ENCODE measurements around the gene TRIM71. TPM values are rescaled to one million over a fixed set of nuclear protein-coding genes. Genes with fewer than 3 reads are reported as not detected.

TRIM71 gene
- total RNA-seq, 2 experiments from 2014 or later = 0.04 to 0.06 TPM

DNA sequence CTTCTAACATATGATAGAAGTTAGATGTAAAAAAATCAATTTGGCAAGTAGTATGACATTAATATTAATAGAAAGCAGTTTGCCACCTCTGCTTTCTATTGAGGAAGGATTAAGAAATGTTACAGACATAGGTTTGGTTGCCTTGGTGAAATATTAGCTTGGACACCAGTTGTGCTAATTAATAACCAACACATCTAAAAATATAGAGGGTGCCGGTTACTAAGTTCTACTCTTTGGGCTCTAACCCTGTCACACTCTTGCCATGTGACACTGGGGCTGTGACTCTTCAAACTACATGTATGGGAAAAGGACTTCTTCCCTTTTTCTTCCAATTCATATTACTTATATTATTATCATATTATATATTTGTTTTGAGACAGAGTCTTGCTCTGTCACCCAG lies 64.4 kb downstream of the TRIM71 start:
- ChIA-PET POLR2A (no interaction called here), CTCF (interaction anchor here (1.1 kb wide), 1 partner anchor 106 kb away, joined by 3 read pairs; no protein-coding TSS in a partner anchor)

DNA sequence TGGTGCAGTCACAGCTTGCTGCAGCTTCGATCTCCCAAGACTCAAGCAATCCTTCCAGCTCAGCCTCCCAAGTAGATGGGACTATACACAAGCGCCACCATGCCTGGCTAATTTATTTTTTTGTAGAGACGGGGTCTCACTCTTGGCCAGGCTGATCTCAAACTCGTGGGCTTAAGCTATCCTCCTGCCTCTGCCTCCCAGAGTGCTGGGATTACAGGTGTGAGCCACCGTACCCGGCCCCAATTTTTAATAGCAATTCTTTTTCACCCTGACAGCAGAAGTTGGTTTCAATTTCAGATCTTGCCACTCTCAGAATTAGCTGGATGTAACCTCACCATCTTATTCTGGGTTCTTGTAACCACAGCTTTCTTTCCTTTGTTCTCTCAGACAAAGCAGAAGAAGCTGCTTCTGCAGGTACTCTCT lies 64.8 kb downstream of the TRIM71 start:
- ChIA-PET CTCF (interaction anchor here (1.1 kb wide), 1 partner anchor 106 kb away, joined by 3 read pairs; no protein-coding TSS in a partner anchor), POLR2A (no interaction called here)

DNA sequence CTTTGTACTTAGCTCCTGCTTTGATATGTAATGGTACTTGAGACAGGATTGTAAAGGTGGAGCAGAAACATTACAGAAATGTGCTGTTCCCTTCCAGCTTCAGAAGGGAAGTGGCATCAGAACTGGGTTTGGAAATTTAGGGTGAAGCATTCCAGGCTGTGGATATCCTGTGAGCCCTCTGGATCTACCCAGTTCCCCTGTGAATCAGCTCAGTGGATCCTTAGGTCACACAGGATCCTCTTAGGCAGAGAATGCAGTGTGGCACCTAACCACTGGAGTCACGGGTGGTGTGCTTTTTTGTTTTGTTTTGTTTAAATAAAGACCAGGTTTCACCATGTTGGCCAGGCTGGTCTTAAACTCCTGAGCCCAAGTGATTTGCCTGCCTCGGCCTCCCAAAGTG lies 66.0 kb downstream of the TRIM71 start:
- ChIA-PET POLR2A (no interaction called here), CTCF (no interaction called here)

DNA sequence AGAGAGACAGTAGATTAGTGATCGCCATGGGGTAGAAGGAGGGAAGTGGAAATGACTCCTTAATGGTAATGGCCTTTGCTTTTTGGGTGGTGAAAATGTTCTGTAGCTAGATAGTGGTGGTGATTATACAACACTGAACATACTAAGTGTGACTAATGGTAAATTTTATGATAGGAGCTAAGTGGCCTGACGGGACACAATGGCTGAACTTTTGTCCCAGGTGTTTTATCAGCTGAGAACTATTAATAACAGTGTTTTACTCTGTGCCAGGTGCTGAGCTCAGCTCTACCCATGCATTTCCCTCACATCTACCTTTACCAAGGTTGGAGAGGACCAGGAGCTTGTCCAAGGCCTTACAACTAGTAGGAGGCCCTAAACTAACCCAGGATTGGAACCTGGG lies 66.8 kb downstream of the TRIM71 start:
- CTCF ChIA-PET = interaction anchor here (0.8 kb wide), 1 partner anchor 24 kb away, joined by 4 read pairs; no protein-coding TSS in a partner anchor
- POLR2A ChIA-PET = no interaction called here

DNA sequence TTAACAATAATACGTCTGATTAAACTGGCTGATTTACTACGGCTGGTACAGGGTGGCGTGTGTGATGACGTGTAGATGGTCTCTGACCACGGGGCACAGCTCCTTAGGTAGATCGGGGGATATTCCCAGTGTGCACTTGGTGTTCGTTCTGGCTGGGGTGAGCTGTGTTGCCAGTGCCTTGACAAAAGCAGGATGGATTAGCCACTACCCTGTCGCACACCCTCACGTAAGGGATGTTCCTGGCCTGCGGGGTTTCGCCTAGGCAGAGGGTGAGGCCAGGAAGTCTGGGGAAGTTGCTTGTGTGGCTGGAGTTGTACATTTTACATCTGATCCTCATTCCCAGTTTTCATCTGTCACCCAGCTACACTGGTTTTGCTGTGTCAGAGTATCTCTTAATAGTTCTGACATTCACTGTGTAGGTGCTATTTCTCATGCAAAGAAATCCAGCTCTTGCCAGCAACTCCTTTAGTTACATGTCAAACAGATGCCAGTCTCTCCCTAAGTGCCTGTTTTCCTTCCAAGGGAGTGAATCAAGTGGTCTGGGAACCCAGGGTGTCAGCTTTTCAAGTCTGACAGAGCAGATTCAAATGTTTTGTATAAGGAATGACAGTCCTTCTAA lies 67.6 kb downstream of the TRIM71 start:
- ChIA-PET CTCF (interaction anchor here (0.8 to 1.0 kb wide), 2 partner anchors 23 to 167 kb away, joined by 3 to 4 read pairs; no protein-coding TSS in a partner anchor), POLR2A (no interaction called here)

DNA sequence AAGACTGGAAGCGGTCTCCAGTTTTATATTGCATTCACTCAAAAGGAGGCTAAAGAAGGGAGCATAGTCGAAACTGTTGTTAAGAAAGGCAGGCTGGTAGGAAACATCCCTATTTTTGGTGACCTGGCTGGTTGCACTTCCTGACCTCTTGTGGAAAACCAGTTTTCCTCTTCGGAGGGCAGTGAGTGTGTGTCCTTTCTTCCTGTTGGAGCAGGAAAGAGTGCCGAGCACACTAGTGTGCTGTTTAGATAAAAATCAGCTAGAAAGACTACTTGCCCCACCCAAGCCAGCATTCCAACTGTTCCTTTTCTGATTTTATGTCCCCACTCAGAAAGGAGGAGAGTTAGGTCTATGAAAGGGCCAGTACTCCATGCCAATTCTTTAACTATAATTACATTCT lies 68.5 kb downstream of the TRIM71 start:
- ChIA-PET CTCF (interaction anchor here (1.0 kb wide), 1 partner anchor 168 kb away, joined by 3 read pairs; no protein-coding TSS in a partner anchor), POLR2A (no interaction called here)

DNA sequence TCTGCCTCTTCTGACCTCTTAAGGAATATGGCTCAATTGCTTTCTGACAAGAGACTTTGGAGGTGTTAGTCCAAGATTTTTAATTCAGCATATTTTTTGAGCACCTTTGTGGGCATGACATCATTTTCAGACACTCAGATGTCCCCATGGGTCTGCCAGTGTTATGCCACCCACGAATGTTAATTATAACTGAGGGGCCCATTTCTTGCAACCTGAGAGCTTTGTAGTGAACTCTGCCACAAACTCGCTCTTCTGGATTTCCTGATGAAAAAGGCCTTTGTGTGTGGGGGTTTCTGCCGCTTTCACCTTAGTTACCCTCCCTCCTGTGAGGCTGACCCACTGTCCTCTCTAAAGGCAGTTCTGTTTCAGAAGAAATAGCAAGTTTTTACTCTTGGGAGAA lies 69.1 kb downstream of the TRIM71 start:
- ChIA-PET POLR2A (no interaction called here), CTCF (interaction anchor here (0.6 to 0.7 kb wide), 2 partner anchors 89 to 314 kb away, joined by 3 to 4 read pairs; no protein-coding TSS in a partner anchor)

DNA sequence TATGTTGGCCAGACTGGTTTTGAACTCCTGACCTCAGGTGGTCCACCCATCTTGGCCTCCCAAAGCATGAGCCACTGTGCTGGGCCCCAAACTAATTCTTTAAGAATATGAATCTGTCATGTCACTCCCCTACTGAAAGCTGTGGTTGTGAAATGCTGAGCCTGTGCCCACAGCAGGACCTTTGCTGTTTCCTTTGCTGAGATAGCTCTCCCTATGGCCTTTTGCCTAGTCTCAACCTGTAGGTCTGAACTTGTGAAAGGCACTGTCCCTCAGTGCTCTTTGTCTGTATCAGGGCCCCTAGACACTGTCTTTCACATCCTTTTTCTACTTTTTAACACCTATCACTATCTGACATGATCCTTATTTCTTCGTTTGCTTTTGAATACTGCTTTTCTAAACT lies 70.9 kb downstream of the TRIM71 start:
- POLR2A ChIA-PET = no interaction called here
- CTCF ChIA-PET = no interaction called here

DNA sequence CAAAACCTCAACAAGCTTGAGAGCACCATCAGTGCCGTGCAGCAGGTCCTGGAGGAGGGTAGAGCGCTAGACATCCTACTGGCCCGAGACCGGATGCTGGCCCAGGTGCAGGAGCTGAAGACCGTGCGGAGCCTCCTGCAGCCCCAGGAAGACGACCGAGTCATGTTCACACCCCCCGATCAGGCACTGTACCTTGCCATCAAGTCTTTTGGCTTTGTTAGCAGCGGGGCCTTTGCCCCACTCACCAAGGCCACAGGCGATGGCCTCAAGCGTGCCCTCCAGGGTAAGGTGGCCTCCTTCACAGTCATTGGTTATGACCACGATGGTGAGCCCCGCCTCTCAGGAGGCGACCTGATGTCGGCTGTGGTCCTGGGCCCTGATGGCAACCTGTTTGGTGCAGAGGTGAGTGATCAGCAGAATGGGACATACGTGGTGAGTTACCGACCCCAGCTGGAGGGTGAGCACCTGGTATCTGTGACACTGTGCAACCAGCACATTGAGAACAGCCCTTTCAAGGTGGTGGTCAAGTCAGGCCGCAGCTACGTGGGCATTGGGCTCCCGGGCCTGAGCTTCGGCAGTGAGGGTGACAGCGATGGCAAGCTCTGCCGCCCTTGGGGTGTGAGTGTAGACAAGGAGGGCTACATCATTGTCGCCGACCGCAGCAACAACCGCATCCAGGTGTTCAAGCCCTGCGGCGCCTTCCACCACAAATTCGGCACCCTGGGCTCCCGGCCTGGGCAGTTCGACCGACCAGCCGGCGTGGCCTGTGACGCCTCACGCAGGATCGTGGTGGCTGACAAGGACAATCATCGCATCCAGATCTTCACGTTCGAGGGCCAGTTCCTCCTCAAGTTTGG lies 72.9 kb downstream of the TRIM71 start:
- POLR2A ChIA-PET = no interaction called here
- CTCF ChIA-PET = no interaction called here

DNA sequence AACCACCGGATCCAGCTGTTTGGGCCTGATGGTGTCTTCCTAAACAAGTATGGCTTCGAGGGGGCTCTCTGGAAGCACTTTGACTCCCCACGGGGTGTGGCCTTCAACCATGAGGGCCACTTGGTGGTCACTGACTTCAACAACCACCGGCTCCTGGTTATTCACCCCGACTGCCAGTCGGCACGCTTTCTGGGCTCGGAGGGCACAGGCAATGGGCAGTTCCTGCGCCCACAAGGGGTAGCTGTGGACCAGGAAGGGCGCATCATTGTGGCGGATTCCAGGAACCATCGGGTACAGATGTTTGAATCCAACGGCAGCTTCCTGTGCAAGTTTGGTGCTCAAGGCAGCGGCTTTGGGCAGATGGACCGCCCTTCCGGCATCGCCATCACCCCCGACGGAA lies 73.6 kb downstream of the TRIM71 start:
- POLR2A ChIA-PET = no interaction called here

DNA sequence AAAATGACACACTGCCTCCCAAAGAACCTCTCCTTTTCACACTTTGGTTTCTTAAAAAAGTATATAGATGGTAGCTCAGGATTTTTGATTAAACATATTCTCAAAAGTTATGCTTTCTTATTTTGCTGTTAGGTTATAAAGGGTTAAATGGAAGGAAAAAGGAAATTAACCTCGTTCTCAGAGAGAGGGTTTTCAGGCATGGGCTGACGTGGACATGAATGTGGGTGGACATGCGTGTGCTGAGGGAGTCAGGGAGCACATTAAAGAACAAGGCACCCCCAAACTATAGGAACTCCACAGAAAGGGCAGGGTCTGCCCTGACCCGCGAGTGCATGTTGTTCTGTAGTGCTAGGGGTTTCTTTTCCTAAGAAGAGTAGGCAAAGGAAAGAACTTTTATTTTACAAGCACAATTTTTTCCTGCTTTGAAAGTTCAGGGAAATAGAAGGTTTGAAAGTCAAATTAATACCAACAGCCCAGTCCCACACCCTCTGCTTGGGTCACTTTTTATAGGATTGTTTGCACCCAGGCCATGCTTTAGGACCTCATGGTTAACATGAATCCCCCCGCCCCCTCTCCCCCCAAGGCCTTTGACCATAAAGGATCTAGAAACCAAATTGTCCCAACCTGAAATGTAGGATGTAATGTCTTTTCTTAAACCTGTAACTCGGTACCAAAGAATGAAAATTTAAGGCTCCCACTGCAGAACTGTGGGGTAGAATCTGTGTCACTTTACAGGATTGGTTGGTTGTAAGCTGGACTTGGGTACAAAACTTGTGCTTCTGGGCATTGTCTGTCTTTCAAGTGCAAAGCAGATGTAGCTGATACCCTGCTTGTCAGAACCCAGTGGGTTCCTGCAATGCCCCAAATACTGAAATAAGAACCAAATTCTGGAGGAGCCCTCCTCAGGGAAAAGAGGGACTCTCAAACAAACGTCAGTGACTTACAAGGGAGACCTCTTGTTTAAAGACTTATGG lies 75.1 kb downstream of the TRIM71 start:
- CTCF ChIA-PET = interaction anchor here (0.5 kb wide), 1 partner anchor 231 kb away, joined by 3 read pairs; no protein-coding TSS in a partner anchor
- POLR2A ChIA-PET = no interaction called here

More for the DNA sequence above, 73.6 kb downstream of the TRIM71 start:
- CTCF ChIA-PET = no interaction called here

DNA sequence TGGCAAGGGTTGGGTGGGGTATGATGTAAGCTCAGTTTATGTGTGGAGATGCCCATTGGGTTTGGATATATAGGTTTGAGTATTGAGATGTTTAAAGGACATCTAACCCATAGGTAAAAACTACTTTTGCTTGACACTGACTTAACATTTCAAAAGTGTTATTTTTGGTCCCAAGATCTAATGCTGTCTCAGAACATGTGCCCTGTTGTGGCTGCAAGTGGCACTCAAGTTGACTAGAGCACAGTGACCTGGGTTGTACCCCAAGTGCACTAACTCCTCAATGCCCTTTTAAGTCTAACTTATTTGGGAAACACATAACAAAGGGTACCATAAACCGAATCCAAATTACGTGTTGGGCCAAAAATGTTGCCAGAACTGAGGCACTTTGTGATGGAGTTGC lies 77.2 kb downstream of the TRIM71 start:
- ChIA-PET CTCF (no interaction called here), POLR2A (no interaction called here)

DNA sequence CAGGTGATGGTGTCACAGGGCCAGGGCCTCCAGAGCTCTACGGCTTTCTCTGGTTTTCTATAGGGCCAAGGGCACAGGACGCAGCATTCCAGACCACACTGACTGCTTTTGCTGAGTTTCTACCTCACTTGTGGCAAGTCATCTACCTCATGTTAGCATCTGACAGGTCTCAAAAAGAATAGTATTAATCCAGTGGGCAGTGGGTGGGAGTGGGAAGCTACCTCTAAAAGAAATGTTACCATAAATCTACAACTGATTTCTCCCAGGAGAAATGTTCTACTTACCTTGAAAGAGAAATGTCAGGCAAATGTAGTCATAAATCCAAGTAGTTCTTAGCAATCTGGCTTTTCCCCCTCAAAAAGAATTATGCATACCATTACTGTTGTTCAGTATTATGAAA lies 77.9 kb downstream of the TRIM71 start:
- CTCF ChIA-PET = no interaction called here
- POLR2A ChIA-PET = no interaction called here

DNA sequence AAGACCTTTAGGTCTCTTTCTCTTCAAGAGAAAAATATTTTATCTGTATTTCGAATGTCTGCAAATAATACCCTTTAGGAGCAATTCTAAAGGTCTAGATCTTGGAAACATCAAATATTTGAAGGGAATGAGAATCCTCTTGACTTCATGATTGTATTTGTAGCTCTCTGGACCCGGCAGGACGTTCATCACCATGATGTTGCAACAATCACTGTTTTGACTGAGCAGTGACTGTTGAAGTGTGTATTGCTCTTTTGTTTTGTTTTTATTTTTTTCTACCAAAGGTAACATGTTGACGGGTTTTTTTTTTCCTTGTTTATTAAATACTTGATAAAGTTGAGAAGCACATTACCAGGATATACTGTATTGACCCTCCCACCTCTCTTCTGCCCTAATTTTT lies 78.3 kb downstream of the TRIM71 start:
- ChIA-PET CTCF (no interaction called here), POLR2A (no interaction called here)

DNA sequence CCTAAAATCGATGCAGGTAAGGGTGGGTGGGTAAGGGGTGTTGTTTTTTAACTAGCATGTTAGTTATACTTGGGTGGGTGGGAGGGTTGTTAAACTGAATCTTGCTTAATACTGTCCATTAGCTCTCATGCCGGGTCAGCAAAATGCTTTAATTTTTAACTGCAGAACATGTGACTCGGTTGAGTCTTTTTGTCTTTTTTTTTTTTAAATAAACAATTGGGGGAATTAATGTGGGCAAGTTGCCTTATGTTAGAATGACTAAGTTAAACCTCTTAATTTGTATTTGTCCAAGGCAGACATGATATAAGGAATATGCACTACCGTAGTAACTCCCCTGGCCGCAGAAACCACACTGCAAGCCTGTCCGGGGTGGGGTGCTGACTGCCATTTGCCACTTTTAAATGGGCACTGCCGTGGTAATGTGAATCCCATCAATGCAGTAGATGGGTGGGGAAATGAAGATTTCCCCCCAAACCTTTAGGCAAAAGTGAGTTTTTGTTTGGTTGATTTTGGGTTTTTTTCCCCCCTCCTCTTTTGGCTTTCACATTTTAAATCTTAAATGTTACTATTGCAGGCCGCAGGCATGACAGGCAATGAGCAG lies 79.3 kb downstream of the TRIM71 start:
- POLR2A ChIA-PET = no interaction called here

DNA sequence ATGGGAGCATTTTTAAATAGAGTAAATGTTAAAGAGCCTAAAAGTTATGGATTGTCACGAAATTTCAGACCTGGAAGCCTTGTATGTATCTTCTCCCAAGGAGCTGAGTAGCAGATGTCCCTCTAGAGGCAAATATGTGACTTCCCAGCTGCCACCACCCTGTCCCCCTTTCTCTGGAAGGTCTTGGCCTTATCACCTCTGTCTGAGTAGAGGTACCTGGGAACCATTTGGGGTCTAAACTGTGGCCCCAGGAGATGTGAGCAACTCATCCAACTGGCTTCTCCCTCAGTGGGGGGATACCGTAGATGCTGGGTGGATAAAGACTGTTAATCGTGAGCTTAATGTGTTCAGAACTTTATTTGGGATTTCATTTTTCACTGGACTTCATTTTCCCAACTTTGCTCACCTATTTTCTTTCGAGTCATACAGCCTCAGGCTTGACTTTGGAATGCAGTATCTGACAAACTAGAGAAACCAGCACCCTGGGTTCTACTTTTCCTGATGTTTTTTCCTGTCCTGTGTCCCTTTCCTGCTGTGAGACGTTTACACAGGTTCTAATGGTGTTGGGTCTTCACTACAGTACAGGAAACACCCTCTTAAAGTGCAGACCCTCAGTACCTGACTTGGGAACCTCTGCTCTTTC lies 80.3 kb downstream of the TRIM71 start:
- ChIA-PET CTCF (no interaction called here), POLR2A (no interaction called here)

More for the DNA sequence above, 79.3 kb downstream of the TRIM71 start:
- CTCF ChIA-PET = no interaction called here

DNA sequence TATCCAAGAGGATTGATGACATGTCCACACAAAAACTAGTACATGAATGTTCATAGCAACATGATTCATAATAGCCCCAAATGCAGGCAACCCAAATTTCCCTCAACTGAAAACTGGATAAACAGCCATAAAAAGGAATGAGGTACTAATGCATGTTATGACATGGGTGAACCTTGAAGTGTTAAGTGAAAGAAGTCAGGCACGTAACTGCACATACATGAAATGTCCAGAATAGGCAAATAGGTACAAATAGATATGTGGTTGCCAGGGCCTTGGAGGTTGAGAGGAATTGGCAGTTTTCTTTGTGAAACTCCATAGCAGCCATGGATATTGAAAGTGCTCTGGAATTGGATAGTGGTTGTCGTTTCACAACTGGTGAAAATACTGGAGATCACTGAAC lies 81.5 kb downstream of the TRIM71 start:
- CTCF ChIA-PET = no interaction called here

DNA sequence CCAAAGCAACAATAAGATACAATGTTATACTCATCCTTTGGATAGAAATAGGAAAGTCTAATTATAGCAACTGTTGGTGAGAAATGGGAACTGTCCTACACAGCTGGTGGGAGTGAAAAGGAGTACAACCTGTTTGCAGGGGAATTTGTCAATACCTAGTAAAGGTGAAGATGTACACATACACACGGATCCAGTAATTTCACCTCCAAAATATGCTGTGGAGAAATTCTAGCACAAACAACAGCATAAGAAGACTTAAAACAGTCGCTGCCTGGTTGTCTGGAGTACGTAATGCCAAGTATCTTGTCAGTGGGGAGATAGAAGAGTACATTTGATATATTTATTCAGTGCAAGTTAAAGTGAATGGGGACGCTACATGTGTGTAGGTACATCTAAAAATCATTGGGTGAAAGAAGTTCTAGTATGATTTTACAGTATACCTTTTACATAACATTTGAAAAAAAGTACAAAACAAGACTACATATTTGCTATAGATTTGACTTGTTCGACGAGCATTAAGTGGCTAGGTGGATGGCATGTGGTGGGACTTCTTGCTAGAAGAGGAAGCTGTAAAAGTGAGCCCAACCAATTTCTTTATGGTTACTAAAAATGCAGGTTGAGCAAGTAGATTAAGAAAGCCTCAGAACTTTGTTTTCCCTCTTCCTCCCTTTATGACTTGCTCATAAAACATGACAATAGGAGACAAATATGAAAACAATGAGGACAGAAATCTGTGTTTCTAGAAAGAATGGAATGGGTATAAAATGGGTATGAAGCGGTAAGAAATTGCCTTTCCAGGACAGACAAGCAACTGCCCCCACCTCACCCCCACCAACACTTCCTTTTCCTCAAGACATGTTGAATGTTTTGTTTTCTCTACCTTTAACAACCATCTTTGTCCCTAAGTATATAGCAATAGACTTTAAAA lies 83.5 kb downstream of the TRIM71 start:
- POLR2A ChIA-PET = interaction anchor here (0.5 kb wide), 1 partner anchor 42 kb away, joined by 3 read pairs; no protein-coding TSS in a partner anchor
- CTCF ChIA-PET = interaction anchor here (0.7 kb wide), 2 partner anchors 49 to 207 kb away, joined by 4 to 5 read pairs; no protein-coding TSS in a partner anchor

More for the DNA sequence above, 81.5 kb downstream of the TRIM71 start:
- POLR2A ChIA-PET = no interaction called here

Measured in activated CD8-positive, alpha-beta memory T cell treated with anti-CD3 and anti-CD28 coated beads for 36 hours (primary cell).